Measurements from ENCODE around the gene RANBP10. TPM values are rescaled to one million over a fixed set of nuclear protein-coding genes. Genes with fewer than 3 reads are reported as not detected.

The RANBP10 gene
- total and polyA plus RNA-seq, 2 donors (not counting 3 experiments of a cell fraction or from before 2014, with no cell fraction given) = 25.6 to 28.8 TPM

GRCh38 chr16:67844497-67844896, 38.1 kb upstream of the RANBP10 start:
- Histone ChIP-seq H3K9me1 (replicated peaks; ENCODE audit: control insufficient read depth, extremely low read depth, insufficient read depth, low read length) (no peaks in the 10 kb centered on the region), H4K20me1 (replicated peaks; ENCODE audit: control insufficient read depth, extremely low read depth, insufficient read depth, low read length) (peaks cover 3% of the 10 kb centered on the region), H3K36me3 (ENCODE audit: control insufficient read depth in 2 of 2, extremely low read depth in 1 of 2, insufficient read depth in 2 of 2, low read length in 2 of 2) (peaks cover 0 to 3% of the 10 kb centered on the region in 2 experiments), H2AFZ (ENCODE audit: low read depth, low read length) (no peak overlapping the region), H3K9ac (replicated peaks; ENCODE audit: extremely low read depth, insufficient read depth, low read length) (no peak overlapping the region), H3K27ac (ENCODE audit: insufficient read depth, low read depth, low read length) (no peak overlapping the region), H3K4me1 (ENCODE audit: control insufficient read depth, extremely low read depth, insufficient read depth, low read length) (peaks cover 32% of the 10 kb centered on the region), H3K4me2 (ENCODE audit: insufficient read depth, low read length) (peak overlapping the region; percentile 54), H3K27me3 (ENCODE audit: control insufficient read depth in 2 of 2, insufficient read depth in 2 of 2, low read length in 2 of 2) (no peaks in the 10 kb centered on the region), H3K9me3 (replicated peaks; ENCODE audit: control insufficient read depth, insufficient read depth, low read length) (no peaks in the 10 kb centered on the region), H3K4me3 (replicated peaks in 1 of 3; ENCODE audit: insufficient read depth in 1 of 3, low read depth in 1 of 3, low read length in 3 of 3) (no peak overlapping the region), H3K79me2 (ENCODE audit: control insufficient read depth, insufficient read depth, low read length) (peaks cover 48% of the 10 kb centered on the region)
- dilution Hi-C loops (cut with MboI; ENCODE audit: extremely low pct_ligation_motif_present, low sequenced_read_pairs) (no loop called here), intact Hi-C loops (cut with micrococcal nuclease) (no loop called here)
- BruUV-seq (replicated peaks) = no TSS peak
- DNase-seq (ENCODE audit: low read depth, low spot score) (no peak), FAIRE-seq (no peak)
- CTCF ChIA-PET = interaction anchor here (0.7 to 4.6 kb wide), 7 partner anchors 11 to 171 kb away, joined by 3 to 32 read pairs (median 3); no protein-coding TSS in a partner anchor
- POLR2A ChIA-PET = no interaction called here
- TF ChIP-seq MYC (IDR thresholded peaks at IDR 0.05; ENCODE audit: low read depth, low read length) = no peak

- Histone ChIP-seq H3K4me3 (replicated peaks in 1 of 3; ENCODE audit: insufficient read depth in 1 of 3, low read depth in 1 of 3, low read length in 3 of 3) (peak overlapping the region; percentile 2 to 58 (median 57)), H3K4me1 (ENCODE audit: control insufficient read depth, extremely low read depth, insufficient read depth, low read length) (peaks cover 32% of the 10 kb centered on the region), H3K27ac (ENCODE audit: insufficient read depth, low read depth, low read length) (no peak overlapping the region), H3K27me3 (ENCODE audit: control insufficient read depth in 2 of 2, insufficient read depth in 2 of 2, low read length in 2 of 2) (no peaks in the 10 kb centered on the region), H3K9me1 (replicated peaks; ENCODE audit: control insufficient read depth, extremely low read depth, insufficient read depth, low read length) (no peaks in the 10 kb centered on the region), H3K36me3 (ENCODE audit: control insufficient read depth in 2 of 2, extremely low read depth in 1 of 2, insufficient read depth in 2 of 2, low read length in 2 of 2) (no peaks in the 10 kb centered on the region), H3K4me2 (ENCODE audit: insufficient read depth, low read length) (peak overlapping the region; percentile 54), H4K20me1 (replicated peaks; ENCODE audit: control insufficient read depth, extremely low read depth, insufficient read depth, low read length) (peaks cover 3% of the 10 kb centered on the region), H2AFZ (ENCODE audit: low read depth, low read length) (no peak overlapping the region), H3K9me3 (replicated peaks; ENCODE audit: control insufficient read depth, insufficient read depth, low read length) (no peaks in the 10 kb centered on the region), H3K9ac (replicated peaks; ENCODE audit: extremely low read depth, insufficient read depth, low read length) (peak overlapping the region; percentile 7), H3K79me2 (ENCODE audit: control insufficient read depth, insufficient read depth, low read length) (peaks cover 37% of the 10 kb centered on the region)
- CTCF ChIA-PET = interaction anchor here (0.7 to 4.6 kb wide), 6 partner anchors 10 to 684 kb away, joined by 3 to 32 read pairs (median 5); no protein-coding TSS in a partner anchor
- BruUV-seq (replicated peaks) = no TSS peak
- FAIRE-seq (peak; percentile 70), DNase-seq (ENCODE audit: low read depth, low spot score) (no peak)
- dilution Hi-C loops (cut with MboI; ENCODE audit: extremely low pct_ligation_motif_present, low sequenced_read_pairs) = no loop called here
- TF ChIP-seq POLR2A (IDR thresholded peaks at IDR 0.05; ENCODE audit: low read depth, low read length) = no peak
- no peak for TF ChIP-seq EZH2 (IDR thresholded peaks at IDR 0.05; ENCODE audit: borderline replicate concordance, low read depth, low read length, severe bottlenecking)
- TF ChIP-seq MYC (IDR thresholded peaks at IDR 0.05; ENCODE audit: low read depth, low read length) = no peak
- no peak for TF ChIP-seq JUN (IDR thresholded peaks at IDR 0.05; ENCODE audit: borderline replicate concordance, insufficient read depth, insufficient read length, low read depth)
- no peak for TF ChIP-seq POLR2AphosphoS5 (IDR thresholded peaks at IDR 0.05; ENCODE audit: insufficient read depth, low read depth, low read length)
- no peak for TF ChIP-seq CTCF (IDR thresholded peaks at IDR 0.05; ENCODE audit: extremely low read depth in 1 of 2, insufficient read depth in 1 of 2, low read depth in 1 of 2, low read length in 2 of 2)
- TF ChIP-seq MAX (IDR thresholded peaks at IDR 0.05; ENCODE audit: insufficient read depth, insufficient read length) = no peak
- TF ChIP-seq GATA2 (IDR thresholded peaks at IDR 0.05; ENCODE audit: insufficient read depth, insufficient read length, low read depth, low read length) = no peak
- no peak for TF ChIP-seq FOS (IDR thresholded peaks at IDR 0.05; ENCODE audit: borderline replicate concordance, insufficient read depth, low read length)
- intact Hi-C loops (cut with micrococcal nuclease) = loop anchor here (1.0 to 2.0 kb wide), 2 partner anchors 22 to 27 kb away; no protein-coding TSS in a partner anchor
- POLR2A ChIA-PET = no interaction called here
Measured at GRCh38 chr16:67843343-67843765, 37.0 kb upstream of the RANBP10 start.

Data from endothelial cell of umbilical vein (primary cell).